HUES6 (cell line): Measurements from ENCODE around the gene GPC3.

Source experiments
- H3K27ac ChIP-seq: 2 replicates; pipeline ENCODE4 v1.7.0; 2013; ENCODE audit warnings: low read depth, mild to moderate bottlenecking, low read length, inconsistent platforms
- H3K27me3 ChIP-seq: 2 replicates; pipeline ENCODE4 v1.6.1; 2013; ENCODE audit warnings: low read length; ENCODE audit not compliant: control insufficient read depth, insufficient read depth
- H3K36me3 ChIP-seq: 2 replicates; pipeline ENCODE4 v1.6.1; 2013; ENCODE audit warnings: low read length; ENCODE audit not compliant: control insufficient read depth, insufficient read depth
- H3K4me1 ChIP-seq: 2 replicates; pipeline ENCODE4 v1.6.1; 2013; ENCODE audit warnings: low read length; ENCODE audit not compliant: control insufficient read depth, insufficient read depth
- H3K4me3 ChIP-seq: 2 replicates; pipeline ENCODE4 v1.5.1; 2013; ENCODE audit warnings: low read depth, low read length
- H3K9ac ChIP-seq: one replicate; pipeline ENCODE4 v1.6.1; 2013; ENCODE audit warnings: mild to moderate bottlenecking, low read length
- H3K9me3 ChIP-seq: 2 replicates; pipeline ENCODE4 v1.6.1; 2013; ENCODE audit warnings: low read depth, low read length; ENCODE audit not compliant: control insufficient read depth, insufficient read depth

Gene GPC3

GRCh38 chrX:133966199-133966598 is 19.2 kb downstream of the GPC3 start:
- Histone ChIP-seq H3K9ac (no peak overlapping the region), H3K4me3 (no peak overlapping the region), H3K27ac (no peak overlapping the region), H3K4me1 (peaks cover 43% of the 10 kb centered on the region), H3K36me3 (no peaks in the 10 kb centered on the region), H3K9me3 (no peaks in the 10 kb centered on the region), H3K27me3 (peaks cover 3% of the 10 kb centered on the region; the same call in 1 of the 2 replicates)

- Histone ChIP-seq H3K27ac (no peak overlapping the region), H3K27me3 (peaks cover 3% of the 10 kb centered on the region; the same call in 1 of the 2 replicates), H3K9ac (no peak overlapping the region), H3K4me1 (peaks cover 35% of the 10 kb centered on the region), H3K4me3 (no peak overlapping the region), H3K9me3 (no peaks in the 10 kb centered on the region), H3K36me3 (no peaks in the 10 kb centered on the region)
Observed at GRCh38 chrX:133965321-133965720, 20.1 kb downstream of the GPC3 start.

- no peaks in the 10 kb centered on the region for H3K9me3 ChIP-seq
- no peak overlapping the region for H3K27ac ChIP-seq
- H3K4me1 ChIP-seq: 0 out of 2 replicates have a peak, but pooled peaks cover 1% of the 10 kb centered on the region
- no peak overlapping the region for H3K9ac ChIP-seq
- no peaks in the 10 kb centered on the region; the same call in 1 of the 2 replicates for H3K27me3 ChIP-seq
- H3K36me3 ChIP-seq: no peaks in the 10 kb centered on the region
- H3K4me3 ChIP-seq: no peak overlapping the region
Observed at GRCh38 chrX:133961046-133961445, 24.3 kb downstream of the GPC3 start.

- Histone ChIP-seq H3K4me3 (no peak overlapping the region), H3K9me3 (no peaks in the 10 kb centered on the region), H3K9ac (no peak overlapping the region), H3K4me1 (no peaks in the 10 kb centered on the region), H3K27me3 (no peaks in the 10 kb centered on the region; the same call in 1 of the 2 replicates), H3K27ac (no peak overlapping the region), H3K36me3 (no peaks in the 10 kb centered on the region)
Observed at GRCh38 chrX:133959972-133960371, 25.4 kb downstream of the GPC3 start.

GRCh38 chrX:133958997-133959688 is 26.3 kb downstream of the GPC3 start:
- Histone ChIP-seq H3K4me3 (no peak overlapping the region), H3K27me3 (no peaks in the 10 kb centered on the region; the same call in 1 of the 2 replicates), H3K27ac (no peak overlapping the region), H3K9ac (no peak overlapping the region), H3K36me3 (no peaks in the 10 kb centered on the region), H3K4me1 (no peaks in the 10 kb centered on the region), H3K9me3 (no peaks in the 10 kb centered on the region)

GRCh38 chrX:133956570-133957340 is 28.6 kb downstream of the GPC3 start:
- Histone ChIP-seq H3K27ac (no peak overlapping the region), H3K9ac (no peak overlapping the region), H3K4me3 (no peak overlapping the region), H3K27me3 (no peaks in the 10 kb centered on the region; the same call in 1 of the 2 replicates), H3K4me1 (no peaks in the 10 kb centered on the region), H3K36me3 (peaks cover 4% of the 10 kb centered on the region), H3K9me3 (0 out of 2 replicates have a peak, but pooled peaks cover 6% of the 10 kb centered on the region)

- Histone ChIP-seq H3K9me3 (0 out of 2 replicates have a peak, but pooled peaks cover 6% of the 10 kb centered on the region), H3K27me3 (no peaks in the 10 kb centered on the region; the same call in 1 of the 2 replicates), H3K36me3 (peaks cover 4% of the 10 kb centered on the region), H3K9ac (no peak overlapping the region), H3K4me1 (no peaks in the 10 kb centered on the region), H3K27ac (no peak overlapping the region), H3K4me3 (no peak overlapping the region)
Observed at GRCh38 chrX:133953785-133954355, 31.5 kb downstream of the GPC3 start.

- Histone ChIP-seq H3K36me3 (peaks cover 4% of the 10 kb centered on the region), H3K4me3 (no peak overlapping the region), H3K9ac (no peak overlapping the region), H3K27ac (no peak overlapping the region), H3K9me3 (0 out of 2 replicates have a peak, but pooled peaks cover 6% of the 10 kb centered on the region), H3K27me3 (no peaks in the 10 kb centered on the region; the same call in 1 of the 2 replicates), H3K4me1 (peaks cover 2% of the 10 kb centered on the region; the same call in 1 of the 2 replicates)
Observed at GRCh38 chrX:133953078-133953477, 32.3 kb downstream of the GPC3 start.

GRCh38 chrX:133951098-133951497 is 34.3 kb downstream of the GPC3 start:
- H3K36me3 ChIP-seq: peaks cover 4% of the 10 kb centered on the region
- no peak overlapping the region for H3K27ac ChIP-seq
- no peak overlapping the region for H3K9ac ChIP-seq
- H3K4me1 ChIP-seq: peaks cover 11% of the 10 kb centered on the region
- H3K9me3 ChIP-seq: 0 out of 2 replicates have a peak, but pooled peaks cover 6% of the 10 kb centered on the region
- H3K4me3 ChIP-seq: no peak overlapping the region
- no peaks in the 10 kb centered on the region; the same call in 1 of the 2 replicates for H3K27me3 ChIP-seq

GRCh38 chrX:133950214-133950613 is 35.2 kb downstream of the GPC3 start:
- H3K27me3 ChIP-seq: no peaks in the 10 kb centered on the region; the same call in 1 of the 2 replicates
- H3K9me3 ChIP-seq: 0 out of 2 replicates have a peak, but pooled peaks cover 6% of the 10 kb centered on the region
- H3K36me3 ChIP-seq: peaks cover 4% of the 10 kb centered on the region
- H3K4me3 ChIP-seq: no peak overlapping the region
- H3K27ac ChIP-seq: no peak overlapping the region
- peaks cover 11% of the 10 kb centered on the region for H3K4me1 ChIP-seq
- no peak overlapping the region for H3K9ac ChIP-seq
